ENCODE results near the gene CMTM6. TPM values are rescaled to one million over a fixed set of nuclear protein-coding genes. Genes with fewer than 3 reads are reported as not detected.

The CMTM6 gene
- total RNA-seq, 2 donors from 2014 or later: 20.2 to 40.9 TPM

DNA sequence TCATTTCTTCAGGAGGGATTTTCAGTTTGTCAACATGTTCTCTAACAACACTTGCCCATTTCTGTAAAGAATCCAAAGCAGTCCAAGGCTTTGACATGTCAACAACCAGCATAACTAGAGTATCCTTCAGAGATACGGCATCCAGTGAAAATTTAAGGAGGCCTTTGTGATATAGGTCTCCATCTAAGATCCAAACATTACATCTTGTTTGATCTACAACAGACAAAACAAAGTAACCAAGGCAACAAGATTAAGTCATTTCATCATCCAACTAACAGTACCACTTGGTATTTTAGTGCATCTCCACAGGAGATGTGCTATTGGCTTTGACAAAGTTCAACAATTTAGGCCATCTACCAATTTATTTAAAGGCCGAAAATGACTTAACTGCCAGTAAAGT is 42.2 kb upstream of the CMTM6 start:
- intact Hi-C loops (cut with DNase I): no loop called here
- no peak overlapping the region for H3K27ac ChIP-seq
- ATAC-seq: no peak

DNA sequence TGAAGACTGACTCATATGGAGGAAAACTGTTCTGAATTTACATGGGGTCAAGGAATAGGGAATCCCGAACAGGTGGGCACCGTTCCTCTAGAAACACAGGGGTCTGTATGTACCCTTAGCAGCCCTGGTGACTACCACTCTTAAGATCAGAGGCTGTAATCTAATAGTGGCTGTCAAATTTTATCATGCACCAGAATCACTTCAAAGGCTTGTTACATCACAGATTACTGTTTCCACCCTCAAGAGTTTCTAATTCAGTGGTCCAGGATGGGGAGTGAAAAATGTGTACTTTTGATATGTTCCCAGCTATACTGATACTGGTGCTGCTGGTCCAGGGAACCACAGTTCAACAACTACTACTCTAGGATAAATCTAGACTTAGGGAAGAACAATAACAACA is 40.2 kb upstream of the CMTM6 start:
- H3K36me3 ChIP-seq (replicated peaks in 1 of 2; ENCODE audit: insufficient read depth in 1 of 2, low read depth in 2 of 2): no peaks in the 10 kb centered on the region
- no peak for ATAC-seq
- WGBS, 2 donors: 91 to 95% methylated on average over 2 of the region's 2 CpGs
- no peaks in the 10 kb centered on the region for H3K9me3 ChIP-seq
- H3K4me3 ChIP-seq: no peak overlapping the region
- H3K27me3 ChIP-seq: no peaks in the 10 kb centered on the region
- H3K4me1 ChIP-seq: no peaks in the 10 kb centered on the region
- no peak for TF ChIP-seq POLR2A (IDR thresholded peaks at IDR 0.05)
- TF ChIP-seq, protein P1, sequence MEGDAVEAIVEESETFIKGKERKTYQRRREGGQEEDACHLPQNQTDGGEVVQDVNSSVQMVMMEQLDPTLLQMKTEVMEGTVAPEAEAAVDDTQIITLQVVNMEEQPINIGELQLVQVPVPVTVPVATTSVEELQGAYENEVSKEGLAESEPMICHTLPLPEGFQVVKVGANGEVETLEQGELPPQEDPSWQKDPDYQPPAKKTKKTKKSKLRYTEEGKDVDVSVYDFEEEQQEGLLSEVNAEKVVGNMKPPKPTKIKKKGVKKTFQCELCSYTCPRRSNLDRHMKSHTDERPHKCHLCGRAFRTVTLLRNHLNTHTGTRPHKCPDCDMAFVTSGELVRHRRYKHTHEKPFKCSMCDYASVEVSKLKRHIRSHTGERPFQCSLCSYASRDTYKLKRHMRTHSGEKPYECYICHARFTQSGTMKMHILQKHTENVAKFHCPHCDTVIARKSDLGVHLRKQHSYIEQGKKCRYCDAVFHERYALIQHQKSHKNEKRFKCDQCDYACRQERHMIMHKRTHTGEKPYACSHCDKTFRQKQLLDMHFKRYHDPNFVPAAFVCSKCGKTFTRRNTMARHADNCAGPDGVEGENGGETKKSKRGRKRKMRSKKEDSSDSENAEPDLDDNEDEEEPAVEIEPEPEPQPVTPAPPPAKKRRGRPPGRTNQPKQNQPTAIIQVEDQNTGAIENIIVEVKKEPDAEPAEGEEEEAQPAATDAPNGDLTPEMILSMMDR (IDR thresholded peaks at IDR 0.05): no peak
- intact Hi-C loops (cut with DNase I): no loop called here
- no peak for DNase-seq
- no peak overlapping the region for H3K27ac ChIP-seq

More for the DNA sequence above, 42.2 kb upstream of the CMTM6 start:
- WGBS, 2 donors: 88 to 90% methylated on average over 2 of the region's 2 CpGs
- no peaks in the 10 kb centered on the region for H3K4me1 ChIP-seq
- H3K36me3 ChIP-seq (replicated peaks in 1 of 2; ENCODE audit: insufficient read depth in 1 of 2, low read depth in 2 of 2): no peaks in the 10 kb centered on the region
- H3K4me3 ChIP-seq: no peak overlapping the region
- no peaks in the 10 kb centered on the region for H3K27me3 ChIP-seq
- H3K9me3 ChIP-seq: no peaks in the 10 kb centered on the region
- DNase-seq: no peak
- TF ChIP-seq POLR2A (IDR thresholded peaks at IDR 0.05): no peak
- TF ChIP-seq, protein P1 (IDR thresholded peaks at IDR 0.05): no peak

GRCh38 chr3:32540899-32541298 is 38.2 kb upstream of the CMTM6 start:
- no peaks in the 10 kb centered on the region for H3K27me3 ChIP-seq
- H3K36me3 ChIP-seq (replicated peaks in 1 of 2; ENCODE audit: insufficient read depth in 1 of 2, low read depth in 2 of 2): no peaks in the 10 kb centered on the region
- DNase-seq: no peak
- no peak for ATAC-seq
- 69 to 73% methylated on average over 4 of the region's 4 CpGs for WGBS, 2 donors
- TF ChIP-seq, protein P1 (IDR thresholded peaks at IDR 0.05): no peak
- no peak for TF ChIP-seq POLR2A (IDR thresholded peaks at IDR 0.05)
- intact Hi-C loops (cut with DNase I): no loop called here
- no peak overlapping the region for H3K4me3 ChIP-seq
- no peaks in the 10 kb centered on the region for H3K9me3 ChIP-seq
- H3K4me1 ChIP-seq: no peaks in the 10 kb centered on the region
- no peak overlapping the region for H3K27ac ChIP-seq

DNA sequence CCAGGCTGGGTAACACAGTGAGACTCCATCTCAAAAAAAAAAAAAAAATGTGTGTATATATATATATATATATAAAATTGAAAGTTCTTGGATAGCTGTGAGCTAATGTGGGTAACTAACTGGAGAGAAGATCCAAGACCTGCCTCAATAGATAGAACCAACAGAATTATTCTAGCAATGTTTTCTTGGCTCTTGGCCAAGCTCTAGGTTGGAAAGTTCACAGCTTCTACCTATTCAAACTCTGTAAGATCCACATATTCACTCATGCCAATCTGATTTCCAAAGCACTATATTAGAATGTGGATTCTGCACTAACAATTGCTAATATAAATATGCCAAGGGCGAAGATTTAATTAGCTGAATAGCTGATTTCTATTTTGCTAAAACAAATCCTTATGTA is 29.8 kb upstream of the CMTM6 start:
- peaks cover 0 to 11% of the 10 kb centered on the region in 2 donors for H3K36me3 ChIP-seq (replicated peaks in 1 of 2; ENCODE audit: insufficient read depth in 1 of 2, low read depth in 2 of 2)
- no peak for ATAC-seq
- H3K4me1 ChIP-seq: no peaks in the 10 kb centered on the region
- TF ChIP-seq, protein P1 (IDR thresholded peaks at IDR 0.05): no peak
- DNase-seq: no peak
- no peaks in the 10 kb centered on the region for H3K27me3 ChIP-seq
- no peak overlapping the region for H3K4me3 ChIP-seq
- WGBS, 2 donors: 93 to 94% methylated on average over 1 of the region's 1 CpG
- H3K27ac ChIP-seq: no peak overlapping the region
- H3K9me3 ChIP-seq: no peaks in the 10 kb centered on the region
- intact Hi-C loops (cut with DNase I): no loop called here

GRCh38 chr3:32531010-32531647 is 28.5 kb upstream of the CMTM6 start:
- peaks cover 0 to 16% of the 10 kb centered on the region in 2 donors for H3K36me3 ChIP-seq (replicated peaks in 1 of 2; ENCODE audit: insufficient read depth in 1 of 2, low read depth in 2 of 2)
- intact Hi-C loops (cut with DNase I): no loop called here
- no peak overlapping the region for H3K4me3 ChIP-seq
- no peak for ATAC-seq
- no peak for DNase-seq
- H3K9me3 ChIP-seq: no peaks in the 10 kb centered on the region
- no peak overlapping the region for H3K27ac ChIP-seq
- TF ChIP-seq, protein P1 (IDR thresholded peaks at IDR 0.05): no peak
- no peak for TF ChIP-seq POLR2A (IDR thresholded peaks at IDR 0.05)
- H3K4me1 ChIP-seq: no peaks in the 10 kb centered on the region
- no peaks in the 10 kb centered on the region for H3K27me3 ChIP-seq
